Bronchial epithelial cell (primary cell): Measurements from ENCODE around the gene HLCS. TPM values are rescaled to one million over a fixed set of nuclear protein-coding genes. Genes with fewer than 3 reads are reported as not detected.

ENCODE experiments used
- DNase-seq: peaks from one replicate; pipeline ENCODE4 v3.0.0-alpha.2; 2010; ENCODE audit warnings: low read depth
- FAIRE-seq: peaks from 2 replicates; lab custom pipeline; 2011; peaks lifted over from hg19 to GRCh38; lab: Jason Lieb, UNC
- H3K27me3 ChIP-seq: 2 replicates; pipeline ENCODE4 v1.5.1; 2011; ENCODE audit warnings: low read length; ENCODE audit not compliant: control insufficient read depth, insufficient read depth
- H3K36me3 ChIP-seq: 2 replicates; pipeline ENCODE4 v1.5.1; 2011; ENCODE audit warnings: low read length; ENCODE audit not compliant: control insufficient read depth, insufficient read depth
- H3K4me3 ChIP-seq: 2 replicates; pipeline ENCODE4 v1.5.1; 2011; ENCODE audit warnings: mild to moderate bottlenecking, low read depth, low read length, control low read depth
- total RNA-seq: library from RNA; depleted of rRNA; stranded (reverse); fragments of >200 nt; gene quantifications from 2 replicates; pipeline ENCODE4 v1.2.1, GENCODE V29; 2014
- TF ChIP-seq, protein P1 (sequence below): IDR thresholded peaks from 2 replicates; pipeline ENCODE4 v1.5.1; 2011; ENCODE audit warnings: mild to moderate bottlenecking, moderate library complexity, low read length, control low read depth, inconsistent platforms; ENCODE audit not compliant: insufficient read depth, severe bottlenecking

The HLCS gene
- total RNA-seq, 1 donor from 2014 or later, result 26.3 TPM

DNA sequence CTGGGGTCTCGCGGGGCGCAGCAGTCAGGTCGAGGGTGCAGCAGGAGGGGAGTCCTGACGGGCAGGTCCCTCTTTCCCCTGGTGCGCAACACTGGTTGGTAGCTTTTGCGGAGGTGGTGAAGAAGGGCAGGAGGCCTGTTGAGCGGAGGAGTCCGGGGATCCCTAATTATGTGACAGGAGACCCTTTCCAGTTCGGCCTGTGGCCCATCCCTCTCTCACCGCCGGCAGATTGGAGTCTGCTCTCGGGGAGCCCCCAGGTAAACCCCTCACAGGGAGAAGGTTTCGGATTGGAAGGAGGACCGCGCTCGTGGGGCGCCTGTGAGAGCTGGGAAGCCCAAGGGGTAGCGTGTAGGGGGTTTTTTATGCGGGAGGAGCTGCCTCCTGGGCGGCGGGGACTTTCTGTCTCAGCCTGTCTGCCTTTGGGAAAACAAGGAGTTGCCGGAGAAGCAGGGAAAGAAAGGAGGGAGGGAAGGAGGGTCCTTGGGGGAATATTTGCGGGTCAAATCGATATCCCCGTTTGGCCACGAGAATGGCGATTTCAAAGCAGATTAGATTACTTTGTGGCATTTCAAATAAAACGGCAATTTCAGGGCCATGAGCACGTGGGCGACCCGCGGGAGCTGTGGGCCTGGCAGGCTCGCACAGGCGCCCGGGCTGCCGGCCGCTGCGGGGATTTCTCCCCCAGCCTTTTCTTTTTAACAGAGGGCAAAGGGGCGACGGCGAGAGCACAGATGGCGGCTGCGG lies 258.0 kb downstream of the HLCS start:
- no peak overlapping the region for H3K4me3 ChIP-seq
- H3K27me3 ChIP-seq, result peaks cover 64% of the 10 kb centered on the region

DNA sequence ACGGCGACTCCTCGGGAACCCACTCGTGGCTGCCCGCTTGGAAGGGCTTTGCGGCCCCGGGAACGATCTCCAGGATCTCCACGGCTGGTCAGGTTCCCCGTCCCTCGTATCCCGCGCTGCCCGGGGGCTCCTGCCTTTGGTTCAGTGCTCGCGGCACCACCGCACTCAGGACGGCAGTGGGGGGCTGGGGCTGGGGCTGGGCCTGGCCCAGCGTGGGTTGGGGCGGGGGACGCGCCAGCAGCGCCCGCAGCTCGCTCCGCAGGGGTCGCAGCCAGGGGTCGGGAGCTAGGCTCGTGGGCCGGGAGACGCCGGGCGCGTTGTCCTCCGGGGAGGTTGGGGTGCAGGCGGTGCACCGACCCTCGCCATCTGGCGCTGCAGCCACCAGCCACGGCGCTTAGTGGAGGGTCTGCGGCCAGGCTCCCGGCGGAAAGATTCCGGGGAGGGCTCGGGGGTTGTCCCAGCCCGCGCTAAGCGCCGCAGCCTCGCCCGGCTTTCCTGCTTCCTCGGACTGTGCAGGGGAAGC lies 258.6 kb downstream of the HLCS start:
- TF ChIP-seq, protein P1, sequence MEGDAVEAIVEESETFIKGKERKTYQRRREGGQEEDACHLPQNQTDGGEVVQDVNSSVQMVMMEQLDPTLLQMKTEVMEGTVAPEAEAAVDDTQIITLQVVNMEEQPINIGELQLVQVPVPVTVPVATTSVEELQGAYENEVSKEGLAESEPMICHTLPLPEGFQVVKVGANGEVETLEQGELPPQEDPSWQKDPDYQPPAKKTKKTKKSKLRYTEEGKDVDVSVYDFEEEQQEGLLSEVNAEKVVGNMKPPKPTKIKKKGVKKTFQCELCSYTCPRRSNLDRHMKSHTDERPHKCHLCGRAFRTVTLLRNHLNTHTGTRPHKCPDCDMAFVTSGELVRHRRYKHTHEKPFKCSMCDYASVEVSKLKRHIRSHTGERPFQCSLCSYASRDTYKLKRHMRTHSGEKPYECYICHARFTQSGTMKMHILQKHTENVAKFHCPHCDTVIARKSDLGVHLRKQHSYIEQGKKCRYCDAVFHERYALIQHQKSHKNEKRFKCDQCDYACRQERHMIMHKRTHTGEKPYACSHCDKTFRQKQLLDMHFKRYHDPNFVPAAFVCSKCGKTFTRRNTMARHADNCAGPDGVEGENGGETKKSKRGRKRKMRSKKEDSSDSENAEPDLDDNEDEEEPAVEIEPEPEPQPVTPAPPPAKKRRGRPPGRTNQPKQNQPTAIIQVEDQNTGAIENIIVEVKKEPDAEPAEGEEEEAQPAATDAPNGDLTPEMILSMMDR, result no peak
- FAIRE-seq (no peak), DNase-seq (no peak)
- peaks cover 70% of the 10 kb centered on the region for H3K27me3 ChIP-seq
- H3K4me3 ChIP-seq, result no peak overlapping the region
- H3K36me3 ChIP-seq, result no peaks in the 10 kb centered on the region

More for the DNA sequence above, 258.0 kb downstream of the HLCS start:
- FAIRE-seq (no peak), DNase-seq (no peak)
- no peaks in the 10 kb centered on the region for H3K36me3 ChIP-seq
- TF ChIP-seq, protein P1, result no peak

DNA sequence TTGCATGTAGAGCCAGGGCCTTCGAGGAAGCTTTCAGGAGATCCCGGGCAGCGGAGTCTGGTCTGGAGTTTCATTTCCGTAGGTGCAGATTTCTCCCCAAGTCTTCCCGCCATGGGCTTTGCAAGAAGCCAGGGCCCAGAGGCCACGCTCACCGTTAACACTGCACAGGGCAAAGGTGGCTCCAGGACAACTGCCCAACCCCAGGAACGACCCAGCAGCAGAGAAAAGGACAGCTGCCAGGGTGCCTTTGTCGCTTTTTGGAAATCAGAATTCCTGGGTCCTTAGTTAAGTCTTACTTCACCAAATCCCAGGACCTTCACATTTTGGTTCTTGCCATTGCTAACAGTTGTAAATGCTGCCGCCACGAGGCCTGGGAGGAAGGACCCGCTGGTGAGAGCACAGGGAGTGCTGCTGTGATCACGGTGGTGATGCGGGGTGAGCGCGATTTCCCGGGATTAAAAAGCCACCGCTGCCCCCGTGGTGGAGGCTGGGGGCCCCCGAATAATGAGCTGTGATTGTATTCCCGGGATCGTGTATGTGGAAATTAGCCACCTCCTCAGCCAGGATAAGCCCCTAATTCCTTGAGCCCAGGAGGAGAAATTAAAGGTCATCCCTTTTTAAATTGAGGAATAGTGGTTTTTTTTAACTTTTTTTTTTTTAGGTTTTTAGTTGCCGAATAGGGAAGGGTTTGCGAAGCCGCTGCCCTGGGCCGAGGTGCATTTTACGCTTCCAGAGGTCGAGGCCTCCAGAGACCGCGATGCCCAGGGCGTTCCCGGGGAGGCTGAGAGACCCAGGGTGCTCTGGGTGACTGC lies 259.3 kb downstream of the HLCS start:
- Histone ChIP-seq H3K27me3 (peaks cover 75% of the 10 kb centered on the region), H3K36me3 (no peaks in the 10 kb centered on the region), H3K4me3 (no peak overlapping the region)
- FAIRE-seq, result no peak
- no peak for DNase-seq
- TF ChIP-seq, protein P1, result peak; percentile 7

DNA sequence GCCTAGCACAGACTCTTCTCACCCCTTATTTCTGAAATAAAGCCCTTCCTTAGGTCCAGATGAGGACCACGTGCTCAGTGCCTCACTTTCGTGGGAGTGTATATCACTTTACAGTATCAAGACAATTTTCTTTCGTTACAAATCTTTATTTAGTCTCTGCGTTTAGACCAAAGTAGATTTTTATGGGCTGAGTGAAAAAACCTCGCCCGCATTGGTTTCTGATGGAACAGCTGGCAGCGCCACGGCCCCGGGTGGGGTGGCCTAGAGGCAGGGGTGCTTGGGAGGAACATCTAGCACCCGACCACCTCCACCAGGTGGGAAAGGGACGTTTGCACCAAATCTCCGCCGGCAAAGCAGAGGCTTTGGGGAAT lies 260.0 kb downstream of the HLCS start:
- Histone ChIP-seq H3K36me3 (no peaks in the 10 kb centered on the region), H3K27me3 (peaks cover 78% of the 10 kb centered on the region), H3K4me3 (no peak overlapping the region)
- no peak for DNase-seq
- TF ChIP-seq, protein P1, result no peak
- no peak for FAIRE-seq

DNA sequence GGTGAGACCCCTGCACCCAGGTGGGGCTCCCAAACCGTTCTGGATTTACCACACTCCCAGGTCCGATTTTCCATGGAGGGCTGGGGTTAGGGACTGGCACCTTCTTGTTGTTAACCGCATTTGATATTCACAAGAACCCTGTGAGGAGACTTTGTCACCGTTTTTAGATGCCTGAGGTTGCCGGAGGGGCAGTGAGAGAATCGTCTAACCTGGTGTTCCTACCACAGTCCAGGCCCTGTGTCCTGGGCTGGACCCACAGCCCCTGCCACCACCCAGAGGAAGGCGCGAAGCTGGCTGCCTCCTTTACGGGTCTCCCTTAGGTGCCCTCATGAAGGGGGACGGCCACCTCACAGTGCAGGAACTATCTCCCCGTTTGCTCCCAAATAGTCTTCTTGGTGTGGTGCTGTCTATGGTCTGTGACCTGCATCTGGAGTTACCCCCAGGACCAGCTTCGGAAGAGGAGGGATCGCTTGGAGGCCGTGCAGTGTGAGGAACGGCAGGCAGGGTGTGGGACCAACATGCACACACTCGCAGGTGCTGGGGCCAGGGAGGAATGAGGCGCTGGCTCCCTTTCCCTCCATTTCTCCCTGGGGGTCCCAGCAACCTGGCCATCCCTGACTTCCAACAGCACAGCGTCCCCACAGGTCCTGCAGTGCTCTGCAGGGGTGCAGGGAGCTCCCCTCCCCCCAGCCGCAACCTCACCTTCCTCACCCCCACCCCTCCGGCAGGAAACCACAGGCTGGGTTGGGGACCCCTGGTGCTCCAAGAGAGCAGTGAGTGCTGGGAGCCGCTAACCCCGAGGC lies 260.6 kb downstream of the HLCS start:
- TF ChIP-seq, protein P1, result peak; percentile 32
- FAIRE-seq (no peak), DNase-seq (no peak)
- Histone ChIP-seq H3K36me3 (no peaks in the 10 kb centered on the region), H3K4me3 (no peak overlapping the region), H3K27me3 (peaks cover 78% of the 10 kb centered on the region)
